PC-3 (cell line): ENCODE data around the gene ACER3. TPM values are rescaled to one million over a fixed set of nuclear protein-coding genes. Genes with fewer than 3 reads are reported as not detected.
A peak's percentile ranks its signal among the peaks of the same experiment; 100 is the strongest.

Source experiments
- ATAC-seq: fragments of 200-7000 bp; cut with Tn5 transposase; 2 replicates; pipeline ENCODE4 v1.9.1; 2020; ENCODE audit warnings: mild to moderate bottlenecking, moderate library complexity
- BruUV-seq: library from RNA; stranded (reverse); fragments of 400-500 nt; replicated peaks from 2 replicates; lab custom pipeline; 2021; lab: Mats Ljungman, UMichigan
- CTCF ChIA-PET: fragments of 300-600 bp; sonication (Branson Sonifier 250); formaldehyde crosslinking; loops from one replicate; lab custom pipeline; 2022; ENCODE audit warnings: antibody characterized with exemption; lab: Charles Lee
- POLR2A ChIA-PET: fragments of 300-600 bp; sonication (Branson Sonifier 250); formaldehyde crosslinking; loops from one replicate; lab custom pipeline; 2022; ENCODE audit warnings: antibody characterized with exemption; ENCODE audit not compliant: unreplicated experiment; lab: Charles Lee
- DNase-seq: peaks from one replicate; pipeline ENCODE4 v3.0.0-alpha.2; 2015
- H2AFZ ChIP-seq: fragments of 300-600 bp; sonication (generic); 2 replicates; pipeline ENCODE4 v1.6.0; 2016; ENCODE audit warnings: antibody characterized with exemption, low read length
- H3F3A ChIP-seq: fragments of 300-600 bp; sonication (generic); one replicate; pipeline ENCODE4 v1.6.0; 2017; ENCODE audit warnings: antibody characterized with exemption, low read length, control low read depth, mild to moderate bottlenecking; ENCODE audit not compliant: unreplicated experiment
- H3K27ac ChIP-seq: fragments of 300-600 bp; sonication (generic); 2 replicates; pipeline ENCODE4 v1.5.1; 2016; ENCODE audit warnings: mild to moderate bottlenecking, low read length
- H3K27me3 ChIP-seq: fragments of 300-600 bp; sonication (generic); 2 replicates; pipeline ENCODE4 v1.6.1; 2016; ENCODE audit warnings: low read length, mixed read lengths
- H3K36me3 ChIP-seq: fragments of 300-600 bp; sonication (generic); 2 replicates; pipeline ENCODE4 v1.6.1; 2016; ENCODE audit warnings: low read depth, mixed run types, low read length, mixed read lengths
- H3K4me1 ChIP-seq: fragments of 300-600 bp; sonication (generic); 2 replicates; pipeline ENCODE4 v1.5.1; 2016; ENCODE audit warnings: low read length; ENCODE audit not compliant: insufficient read depth
- H3K4me2 ChIP-seq: fragments of 300-600 bp; sonication (generic); 2 replicates; pipeline ENCODE4 v1.6.0; 2016; ENCODE audit warnings: low read length
- H3K4me3 ChIP-seq: fragments of 300-600 bp; sonication (generic); 2 replicates; pipeline ENCODE4 v1.5.1; 2016; ENCODE audit warnings: mild to moderate bottlenecking, low read length, mixed read lengths
- H3K79me2 ChIP-seq: fragments of 300-600 bp; sonication (generic); 2 replicates; pipeline ENCODE4 v1.6.1; 2017; ENCODE audit warnings: low read length, mixed read lengths
- H3K9ac ChIP-seq: fragments of 300-600 bp; sonication (generic); 2 replicates; pipeline ENCODE4 v1.6.0; 2016; ENCODE audit warnings: mild to moderate bottlenecking, low read length
- H3K9me2 ChIP-seq: fragments of 300-600 bp; sonication (generic); replicated peaks from 2 replicates; pipeline ENCODE4 v1.6.1; 2016; ENCODE audit warnings: mixed run types, low read length, mixed read lengths
- H3K9me3 ChIP-seq: fragments of 300-600 bp; sonication (generic); 2 replicates; pipeline ENCODE4 v1.6.1; 2016; ENCODE audit warnings: low read length, mixed read lengths
- H4K20me1 ChIP-seq: fragments of 300-600 bp; sonication (generic); 2 replicates; pipeline ENCODE4 v1.6.1; 2016; ENCODE audit warnings: low read length, mixed read lengths
- CTCF ChIP-seq: fragments of 300-600 bp; sonication (generic); conservative IDR thresholded peaks from 2 replicates; pipeline ENCODE4 v1.5.1; 2017; ENCODE audit warnings: antibody characterized with exemption, low read depth, mild to moderate bottlenecking, low read length
- EZH2 ChIP-seq: fragments of 300-600 bp; sonication (generic); IDR thresholded peaks from one replicate; pipeline ENCODE4 v1.6.1; 2017; ENCODE audit warnings: antibody characterized with exemption, mild to moderate bottlenecking, low read length; ENCODE audit not compliant: unreplicated experiment
- EZH2phosphoT487 ChIP-seq: fragments of 300-600 bp; sonication (generic); IDR thresholded peaks from 2 replicates; pipeline ENCODE4 v1.6.1; 2018; ENCODE audit warnings: mild to moderate bottlenecking, antibody characterized with exemption, low read length, borderline replicate concordance
- intact Hi-C: fragments of 100-400 bp; cut with micrococcal nuclease; formaldehyde crosslinking; loops from 2 replicates; pipeline ENCODE4 v1.9.0; 2023
- total RNA-seq: library from RNA; depleted of rRNA; stranded (reverse); fragments of >200 nt; gene quantifications from 2 replicates; pipeline ENCODE4 v1.2.3, GENCODE V29; 2014

Gene ACER3
- total RNA-seq, 1 experiment from 2014 or later: 17.3 TPM

GRCh38 chr11:76824083-76824939 lies 36.4 kb upstream of the ACER3 start:
- Histone ChIP-seq H3K4me3 (peak overlapping the region; percentile 22), H3K9me2 (no peaks in the 10 kb centered on the region), H4K20me1 (no peaks in the 10 kb centered on the region), H3K36me3 (no peaks in the 10 kb centered on the region), H3F3A (peaks cover 7% of the 10 kb centered on the region), H3K4me2 (peak overlapping the region; percentile 63), H3K27me3 (no peaks in the 10 kb centered on the region), H3K4me1 (peaks cover 37% of the 10 kb centered on the region), H3K9me3 (no peaks in the 10 kb centered on the region), H3K79me2 (no peaks in the 10 kb centered on the region), H3K9ac (peak overlapping the region; percentile 83), H3K27ac (peak overlapping the region; percentile 96), H2AFZ (no peak overlapping the region)
- peak; percentile 78 for DNase-seq
- intact Hi-C loops: no loop called here
- ATAC-seq: peak; percentile 35
- ChIA-PET POLR2A (interaction anchor here (0.6 to 0.7 kb wide), 2 partner anchors 14 to 37 kb away, joined by 4 to 6 read pairs; no protein-coding TSS in a partner anchor), CTCF (interaction anchor here (2.1 kb wide), 1 partner anchor 95 kb away, joined by 22 read pairs; no protein-coding TSS in a partner anchor)
- TF ChIP-seq EZH2 (no peak), CTCF (no peak), EZH2phosphoT487 (no peak)
- BruUV-seq: TSS peak; percentile 73

- no peaks in the 10 kb centered on the region for H3K27me3 ChIP-seq
- ATAC-seq (peak; percentile 51), DNase-seq (peak; percentile 95)
- H3K9ac ChIP-seq: peak overlapping the region; percentile 83
- peaks cover 7% of the 10 kb centered on the region for H3F3A ChIP-seq
- TF ChIP-seq CTCF (no peak), EZH2 (no peak), EZH2phosphoT487 (no peak)
- H2AFZ ChIP-seq: peak overlapping the region; percentile 46
- peaks cover 38% of the 10 kb centered on the region for H3K4me1 ChIP-seq
- no peaks in the 10 kb centered on the region for H3K9me2 ChIP-seq
- H3K36me3 ChIP-seq: no peaks in the 10 kb centered on the region
- no peak overlapping the region for H3K4me3 ChIP-seq
- H3K9me3 ChIP-seq: no peaks in the 10 kb centered on the region
- no peaks in the 10 kb centered on the region for H4K20me1 ChIP-seq
- ChIA-PET POLR2A (interaction anchor here (0.7 kb wide), 1 partner anchor 39 kb away, joined by 6 read pairs; no protein-coding TSS in a partner anchor), CTCF (interaction anchor here (0.6 to 2.1 kb wide), 3 partner anchors 95 to 266 kb away, joined by 3 to 22 read pairs (median 6); no protein-coding TSS in a partner anchor)
- peak overlapping the region; percentile 96 for H3K27ac ChIP-seq
- intact Hi-C loops: loop anchor here (1.0 kb wide), 1 partner anchor 11 kb away; no protein-coding TSS in a partner anchor
- no peaks in the 10 kb centered on the region for H3K79me2 ChIP-seq
- peak overlapping the region; percentile 63 for H3K4me2 ChIP-seq
- no TSS peak for BruUV-seq
Observed at GRCh38 chr11:76824980-76825725, 35.6 kb upstream of the ACER3 start.
